Parathyroid adenoma (tissue), 2 donors: ENCODE results near the gene RAPGEF2.

Experiments
- H2AFZ ChIP-seq: fragments of 300-600 bp; sonication (generic); one replicate; pipeline ENCODE4 v1.7.0; 2017; ENCODE audit warnings: antibody characterized with exemption, mild to moderate bottlenecking
- H3K27ac ChIP-seq: fragments of 300-600 bp; sonication (generic); one replicate; pipeline ENCODE4 v1.7.0; 2017
- H3K27me3 ChIP-seq: fragments of 300-600 bp; sonication (generic); one replicate; pipeline ENCODE4 v1.7.0; 2017; ENCODE audit warnings: low read length; ENCODE audit not compliant: control insufficient read depth, insufficient read depth
- H3K36me3 ChIP-seq: fragments of 300-600 bp; sonication (generic); one replicate; pipeline ENCODE4 v1.7.0; 2017; ENCODE audit warnings: low read length; ENCODE audit not compliant: control insufficient read depth, insufficient read depth
- H3K4me1 ChIP-seq: fragments of 300-600 bp; sonication (generic); one replicate; pipeline ENCODE4 v1.7.0; 2017; ENCODE audit warnings: control low read depth
- H3K4me2 ChIP-seq: fragments of 300-600 bp; sonication (generic); one replicate; pipeline ENCODE4 v1.7.0; 2017; ENCODE audit warnings: low read length
- H3K4me3 ChIP-seq: fragments of 300-600 bp; sonication (generic); one replicate; pipeline ENCODE4 v1.7.0; 2017; ENCODE audit warnings: low read depth, low read length
- H3K79me2 ChIP-seq: fragments of 300-600 bp; sonication (generic); one replicate; pipeline ENCODE4 v1.7.0; 2017; ENCODE audit warnings: control low read depth
- H3K9ac ChIP-seq: fragments of 300-600 bp; sonication (generic); one replicate; pipeline ENCODE4 v1.7.0; 2017; ENCODE audit warnings: mild to moderate bottlenecking
- H3K9me3 ChIP-seq: fragments of 300-600 bp; sonication (generic); one replicate; pipeline ENCODE4 v1.7.0; 2017; ENCODE audit warnings: low read length; ENCODE audit not compliant: control insufficient read depth
- CTCF ChIP-seq: fragments of 300-600 bp; sonication (generic); IDR thresholded peaks from one replicate; pipeline ENCODE4 v1.7.0; 2017; ENCODE audit warnings: antibody characterized with exemption, mild to moderate bottlenecking
- donor health status: primary hyperparathyroidism.

RAPGEF2 gene

GRCh38 chr4:159343116-159343515, 240.2 kb downstream of the RAPGEF2 start:
- no peaks in the 10 kb centered on the region for H3K36me3 ChIP-seq
- H3K27me3 ChIP-seq = no peaks in the 10 kb centered on the region
- no peak overlapping the region for H3K4me3 ChIP-seq
- H3K9me3 ChIP-seq = no peaks in the 10 kb centered on the region
- no peak overlapping the region for H3K4me2 ChIP-seq
- H3K9ac ChIP-seq = no peak overlapping the region
- H2AFZ ChIP-seq = no peak overlapping the region
- H3K27ac ChIP-seq = no peak overlapping the region
- no peaks in the 10 kb centered on the region for H3K79me2 ChIP-seq
- no peaks in the 10 kb centered on the region for H3K4me1 ChIP-seq
- TF ChIP-seq CTCF = no peak

GRCh38 chr4:159344877-159345276, 242.0 kb downstream of the RAPGEF2 start:
- no peaks in the 10 kb centered on the region for H3K27me3 ChIP-seq
- no peak overlapping the region for H3K4me2 ChIP-seq
- no peaks in the 10 kb centered on the region for H3K36me3 ChIP-seq
- H3K9me3 ChIP-seq = no peaks in the 10 kb centered on the region
- H3K9ac ChIP-seq = no peak overlapping the region
- TF ChIP-seq CTCF = no peak
- no peaks in the 10 kb centered on the region for H3K79me2 ChIP-seq
- H2AFZ ChIP-seq = no peak overlapping the region
- no peak overlapping the region for H3K4me3 ChIP-seq
- H3K4me1 ChIP-seq = no peaks in the 10 kb centered on the region
- H3K27ac ChIP-seq = no peak overlapping the region

- Histone ChIP-seq H3K27me3 (no peaks in the 10 kb centered on the region), H3K4me1 (no peaks in the 10 kb centered on the region), H2AFZ (no peak overlapping the region), H3K9me3 (no peaks in the 10 kb centered on the region), H3K36me3 (no peaks in the 10 kb centered on the region), H3K4me3 (no peak overlapping the region), H3K4me2 (no peak overlapping the region), H3K27ac (no peak overlapping the region), H3K9ac (no peak overlapping the region), H3K79me2 (no peaks in the 10 kb centered on the region)
- TF ChIP-seq CTCF = no peak
These were observed 243.8 kb downstream of the RAPGEF2 start for GRCh38 chr4:159346681-159347080.

- H3K79me2 ChIP-seq = no peaks in the 10 kb centered on the region
- no peaks in the 10 kb centered on the region for H3K36me3 ChIP-seq
- H3K27ac ChIP-seq = no peak overlapping the region
- no peaks in the 10 kb centered on the region for H3K27me3 ChIP-seq
- no peaks in the 10 kb centered on the region for H3K4me1 ChIP-seq
- H3K4me2 ChIP-seq = no peak overlapping the region
- no peak overlapping the region for H3K9ac ChIP-seq
- H2AFZ ChIP-seq = no peak overlapping the region
- TF ChIP-seq CTCF = no peak
- H3K4me3 ChIP-seq = no peak overlapping the region
- no peaks in the 10 kb centered on the region for H3K9me3 ChIP-seq
These were observed 244.9 kb downstream of the RAPGEF2 start for GRCh38 chr4:159347813-159348212.

GRCh38 chr4:159349332-159349731, 246.5 kb downstream of the RAPGEF2 start:
- H3K4me1 ChIP-seq = no peaks in the 10 kb centered on the region
- H3K9me3 ChIP-seq = no peaks in the 10 kb centered on the region
- H3K36me3 ChIP-seq = no peaks in the 10 kb centered on the region
- no peak for TF ChIP-seq CTCF
- H3K9ac ChIP-seq = no peak overlapping the region
- no peak overlapping the region for H2AFZ ChIP-seq
- H3K4me2 ChIP-seq = no peak overlapping the region
- H3K79me2 ChIP-seq = no peaks in the 10 kb centered on the region
- H3K27ac ChIP-seq = no peak overlapping the region
- H3K27me3 ChIP-seq = no peaks in the 10 kb centered on the region
- no peak overlapping the region for H3K4me3 ChIP-seq
